IMR-90 (cell line): ENCODE measurements around the gene FCSK. TPM values are rescaled to one million over a fixed set of nuclear protein-coding genes. Genes with fewer than 3 reads are reported as not detected.

Experiments used
- ATAC-seq: fragments of 200-7000 bp; cut with Tn5 transposase; 2 replicates; pipeline ENCODE4 v1.9.1; 2020; ENCODE audit warnings: low read depth, mild to moderate bottlenecking, moderate library complexity
- BruUV-seq: library from RNA; stranded (reverse); fragments of 400-500 nt; replicated peaks from 2 replicates; lab custom pipeline; 2021; lab: Mats Ljungman, UMichigan
- CTCF ChIA-PET: fragments of 300-600 bp; formaldehyde crosslinking; extraction: SDS; loops from one replicate; lab custom pipeline; 2021; ENCODE audit warnings: antibody characterized with exemption; lab: Yijun Ruan, JAX
- POLR2A ChIA-PET: fragments of 300-600 bp; sonication (Branson Sonifier 250); formaldehyde crosslinking; loops from one replicate; lab custom pipeline; 2022; ENCODE audit warnings: antibody characterized with exemption; ENCODE audit not compliant: unreplicated experiment; lab: Charles Lee
- DNase-seq: peaks from one replicate; pipeline ENCODE4 v3.0.0; 2013
- H2AFZ ChIP-seq: replicated peaks from 2 replicates; pipeline ENCODE3; 2013; ENCODE audit warnings: low read length, mild to moderate bottlenecking; ENCODE audit not compliant: poor library complexity
- H2AK5ac ChIP-seq: 2 replicates; pipeline ENCODE4 v1.6.1; 2013; ENCODE audit warnings: low read depth, low read length, inconsistent platforms
- H2AK9ac ChIP-seq: replicated peaks from 2 replicates; pipeline ENCODE3; 2013; ENCODE audit warnings: mild to moderate bottlenecking, low read depth, low read length, moderate library complexity; ENCODE audit not compliant: poor library complexity
- H2BK120ac ChIP-seq: 2 replicates; pipeline ENCODE4 v1.6.1; 2013; ENCODE audit warnings: low read depth, low read length, inconsistent platforms
- H2BK15ac ChIP-seq: 3 replicates; pipeline ENCODE4 v1.6.1; 2013; ENCODE audit warnings: low read depth, low read length, inconsistent platforms
- H2BK20ac ChIP-seq: 2 replicates; pipeline ENCODE4 v1.6.1; 2013; ENCODE audit warnings: low read depth, mild to moderate bottlenecking, inconsistent platforms, low read length, moderate library complexity
- H2BK5ac ChIP-seq: 2 replicates; pipeline ENCODE4 v1.6.1; 2013; ENCODE audit warnings: mild to moderate bottlenecking, low read depth, low read length, inconsistent platforms; ENCODE audit not compliant: poor library complexity, severe bottlenecking
- H3K14ac ChIP-seq: replicated peaks from 2 replicates; pipeline ENCODE4 v1.6.1; 2013; ENCODE audit warnings: low read depth, low read length, inconsistent platforms
- H3K18ac ChIP-seq: 2 replicates; pipeline ENCODE4 v1.6.1; 2013; ENCODE audit warnings: low read depth, low read length, control low read depth
- H3K23ac ChIP-seq: 2 replicates; pipeline ENCODE4 v1.6.1; 2013; ENCODE audit warnings: low read depth, low read length, inconsistent platforms
- H3K27ac ChIP-seq: 2 replicates; pipeline ENCODE4 v1.5.1; 2013; ENCODE audit warnings: mild to moderate bottlenecking, control low read depth, low read length; ENCODE audit not compliant: insufficient read depth
- H3K27me3 ChIP-seq: 2 replicates; pipeline ENCODE4 v1.6.1; 2013; ENCODE audit warnings: low read length; ENCODE audit not compliant: control insufficient read depth, insufficient read depth
- H3K36me3 ChIP-seq: 2 replicates; pipeline ENCODE4 v1.6.1; 2013; ENCODE audit warnings: low read length, mixed read lengths; ENCODE audit not compliant: control insufficient read depth, insufficient read depth
- H3K4ac ChIP-seq: 2 replicates; pipeline ENCODE4 v1.6.1; 2013; ENCODE audit warnings: low read depth, low read length, inconsistent platforms
- H3K4me1 ChIP-seq: 2 replicates; pipeline ENCODE4 v1.6.1; 2013; ENCODE audit warnings: low read length, mixed read lengths; ENCODE audit not compliant: control insufficient read depth, insufficient read depth
- H3K4me2 ChIP-seq: 2 replicates; pipeline ENCODE4 v1.6.1; 2013; ENCODE audit warnings: low read depth, mild to moderate bottlenecking, control low read depth, low read length, moderate library complexity
- H3K4me3 ChIP-seq: 2 replicates; pipeline ENCODE4 v1.5.1; 2013; ENCODE audit warnings: low read depth, mild to moderate bottlenecking, control low read depth, low read length, moderate library complexity; ENCODE audit not compliant: insufficient read depth
- H3K56ac ChIP-seq: 2 replicates; pipeline ENCODE4 v1.6.1; 2013; ENCODE audit warnings: low read length, inconsistent platforms; ENCODE audit not compliant: insufficient read depth; ENCODE audit errors: extremely low read depth
- H3K79me1 ChIP-seq, 2 experiments: 2 replicates each; pipeline ENCODE4 v1.6.1; 2013; ENCODE audit warnings: low read length in 2 of 2, inconsistent platforms in 1 of 2, low read depth in 1 of 2
- H3K9ac ChIP-seq: 2 replicates; pipeline ENCODE4 v1.6.1; 2013; ENCODE audit warnings: low read depth, low read length, control low read depth
- H3K9me1 ChIP-seq: 2 replicates; pipeline ENCODE4 v1.6.1; 2013; ENCODE audit warnings: low read length, inconsistent platforms; ENCODE audit not compliant: insufficient read depth
- H3K9me3 ChIP-seq: 2 replicates; pipeline ENCODE4 v1.6.1; 2013; ENCODE audit warnings: low read length; ENCODE audit not compliant: control insufficient read depth, insufficient read depth
- H4K20me1 ChIP-seq: 2 replicates; pipeline ENCODE4 v1.6.1; 2013; ENCODE audit warnings: low read length, inconsistent platforms; ENCODE audit not compliant: insufficient read depth
- H4K5ac ChIP-seq: 2 replicates; pipeline ENCODE4 v1.6.1; 2013; ENCODE audit warnings: mild to moderate bottlenecking, low read depth, low read length, control low read depth
- H4K8ac ChIP-seq, 2 experiments: 2 replicates each; pipeline ENCODE4 v1.6.1; 2013; ENCODE audit warnings: low read depth in 2 of 2, low read length in 2 of 2, control low read depth in 1 of 2, inconsistent platforms in 1 of 2
- H4K91ac ChIP-seq: 2 replicates; pipeline ENCODE4 v1.6.1; 2013; ENCODE audit warnings: low read depth, low read length, inconsistent platforms; ENCODE audit not compliant: insufficient read depth
- BHLHE40 ChIP-seq: fragments of 150-350 bp; IDR thresholded peaks from 2 replicates; pipeline ENCODE4 v1.6.1; 2016; ENCODE audit warnings: mild to moderate bottlenecking, low read depth, low read length
- CEBPB ChIP-seq: IDR thresholded peaks from 2 replicates; pipeline ENCODE4 v1.6.1; 2012; ENCODE audit warnings: low read depth, low read length, improper control_type of control experiment
- CHD1 ChIP-seq: IDR thresholded peaks from 2 replicates; pipeline ENCODE4 v1.6.1; 2012; ENCODE audit warnings: low read depth, low read length, improper control_type of control experiment
- FOS ChIP-seq: fragments of 150-350 bp; IDR thresholded peaks from 2 replicates; pipeline ENCODE4 v1.6.1; 2016; ENCODE audit warnings: low read depth, low read length
- MAFK ChIP-seq: IDR thresholded peaks from 2 replicates; pipeline ENCODE4 v1.6.1; 2012; ENCODE audit warnings: low read depth, low read length, improper control_type of control experiment
- MAZ ChIP-seq: IDR thresholded peaks from 2 replicates; pipeline ENCODE4 v1.6.1; 2012; ENCODE audit warnings: low read depth, mild to moderate bottlenecking, low read length, improper control_type of control experiment, moderate library complexity, borderline replicate concordance
- MXI1 ChIP-seq: IDR thresholded peaks from 2 replicates; pipeline ENCODE4 v1.6.1; 2012; ENCODE audit warnings: low read depth, mild to moderate bottlenecking, low read length, moderate library complexity, borderline replicate concordance
- NFE2L2 ChIP-seq: fragments of 150-350 bp; IDR thresholded peaks from 2 replicates; pipeline ENCODE4 v1.6.1; 2016; ENCODE audit warnings: low read depth, mild to moderate bottlenecking, low read length
- POLR2A ChIP-seq: IDR thresholded peaks from 2 replicates; pipeline ENCODE4 v1.6.1; 2012; ENCODE audit warnings: mild to moderate bottlenecking, low read depth, low read length
- RCOR1 ChIP-seq: IDR thresholded peaks from 2 replicates; pipeline ENCODE4 v1.6.1; 2012; ENCODE audit warnings: mild to moderate bottlenecking, low read length, improper control_type of control experiment; ENCODE audit not compliant: insufficient replicate concordance
- RFX5 ChIP-seq: IDR thresholded peaks from 2 replicates; pipeline ENCODE4 v1.8.0; 2012; ENCODE audit warnings: low read depth, mild to moderate bottlenecking, low read length, moderate library complexity
- SMC3 ChIP-seq: fragments of 150-350 bp; IDR thresholded peaks from 2 replicates; pipeline ENCODE4 v1.6.1; 2016; ENCODE audit warnings: low read depth, mild to moderate bottlenecking, antibody characterized with exemption, low read length, moderate library complexity
- WGBS, 2 experiments: methylation state at CpG; one replicate each; pipeline versions ENCODE4 v1.1.5 to v1.1.7; 2013; ENCODE audit warnings: missing lambda C conversion rate in 2 of 2; ENCODE audit not compliant: insufficient read length in 1 of 2; ENCODE audit errors: extremely low coverage in 2 of 2; 5-methylcytosine and 5-hydroxymethylcytosine counted together
- dilution Hi-C: fragments of 300-500 bp; cut with HindIII; formaldehyde crosslinking; loops from one replicate; pipeline ENCODE4 v1.14.3; 2018; ENCODE audit warnings: low sequenced_read_pairs; ENCODE audit not compliant: unreplicated experiment
- in situ Hi-C: fragments of 300-500 bp; cut with MboI; formaldehyde crosslinking; loops from 3 replicates; pipeline ENCODE4 v1.14.3; 2019; ENCODE audit warnings: low sequenced_read_pairs, inconsistent platforms, mixed read lengths
- intact Hi-C: fragments of 100-400 bp; cut with micrococcal nuclease; formaldehyde crosslinking; loops from 2 replicates; pipeline ENCODE4 v1.10.0; 2022
- polyA plus RNA-seq, 3 experiments: library from polyadenylated mRNA; depleted of rRNA; stranded (reverse); fragments of >200 nt; gene quantifications; 2 replicates each; pipeline ENCODE4 v1.2.3, GENCODE V29; 2012; ENCODE audit warnings: low replicate concordance in 1 of 3
- total RNA-seq: library from RNA; depleted of rRNA; stranded (reverse); fragments of >200 nt; gene quantifications from 2 replicates; pipeline ENCODE4 v1.2.3, GENCODE V29; 2012
- TF ChIP-seq, protein P1 (sequence below): fragments of 150-350 bp; IDR thresholded peaks from 2 replicates; pipeline ENCODE4 v1.6.1; 2016; ENCODE audit warnings: low read depth, mild to moderate bottlenecking, low read length, moderate library complexity, borderline replicate concordance
- TF ChIP-seq, protein P2 (sequence below): fragments of 150-350 bp; IDR thresholded peaks from 2 replicates; pipeline ENCODE4 v1.6.1; 2017; ENCODE audit warnings: mild to moderate bottlenecking, antibody characterized with exemption, low read length, low read depth
- TF ChIP-seq, protein P3 (sequence below): conservative IDR thresholded peaks from 2 replicates; pipeline ENCODE4 v1.5.1; 2012; ENCODE audit warnings: mild to moderate bottlenecking, low read depth, low read length, improper control_type of control experiment

FCSK gene
- total and polyA plus RNA-seq, 2 of the 4 experiments (the other 2 are of a cell fraction): 6.1 to 7.2 TPM

DNA sequence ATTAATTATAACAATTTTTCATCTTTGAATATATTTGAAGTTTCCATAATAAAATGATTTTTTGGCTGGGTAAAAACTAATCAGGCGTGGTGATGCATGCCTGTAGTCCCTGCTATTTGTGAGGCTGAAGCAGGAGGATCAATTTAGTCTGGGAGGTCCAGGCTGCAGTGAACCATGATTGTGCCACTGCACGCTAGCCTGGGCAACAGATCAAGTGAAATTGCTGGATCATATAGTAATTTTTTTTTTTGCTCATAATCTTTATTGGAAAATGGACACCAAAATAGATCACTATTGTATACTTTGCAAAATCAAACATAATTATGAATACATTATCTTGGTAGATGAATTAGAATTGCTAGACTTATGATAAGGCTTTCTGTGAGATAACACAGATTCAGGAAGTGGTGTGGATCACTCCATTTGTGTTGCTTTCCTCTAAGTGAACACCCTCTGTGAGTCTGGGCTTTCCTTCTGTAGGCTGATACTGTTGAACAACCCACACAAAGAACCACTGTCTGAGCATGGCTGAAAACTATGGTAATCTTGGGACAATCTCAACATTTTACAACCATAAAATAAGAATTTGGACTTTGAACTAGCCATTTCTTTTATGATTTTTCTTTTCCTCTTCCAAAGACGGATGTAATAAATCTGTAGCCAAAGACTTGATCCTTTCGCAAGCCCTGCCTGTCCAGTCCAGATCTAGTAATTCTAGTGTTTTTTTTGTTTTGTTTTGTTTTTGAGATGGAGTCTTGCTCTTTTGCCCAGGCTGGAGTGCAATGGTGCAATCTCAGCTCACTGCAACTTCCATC, 9.9 kb upstream of the FCSK start:
- H3K27ac ChIP-seq: no peak overlapping the region
- H3K18ac ChIP-seq: no peak overlapping the region
- H4K20me1 ChIP-seq: no peaks in the 10 kb centered on the region
- H3K4me1 ChIP-seq: no peaks in the 10 kb centered on the region
- H3K9me1 ChIP-seq: 0 out of 2 replicates have a peak, but pooled peaks cover 3% of the 10 kb centered on the region
- BruUV-seq: no TSS peak
- H3K4me3 ChIP-seq: no peak overlapping the region
- H3K79me1 ChIP-seq: 0 out of 4 replicates have a peak, but pooled peaks cover 0 to 6% of the 10 kb centered on the region in 2 experiments
- H2AK9ac ChIP-seq: no peak overlapping the region
- no peak overlapping the region for H2AFZ ChIP-seq
- H4K91ac ChIP-seq: no peak overlapping the region
- H4K8ac ChIP-seq: no peak overlapping the region
- no peak overlapping the region for H2AK5ac ChIP-seq
- H3K27me3 ChIP-seq: no peaks in the 10 kb centered on the region
- no peak overlapping the region for H3K23ac ChIP-seq
- no peak overlapping the region for H3K4ac ChIP-seq
- H3K14ac ChIP-seq: no peak overlapping the region
- intact Hi-C loops (no loop called here), in situ Hi-C loops (no loop called here), dilution Hi-C loops (no loop called here)
- no peak overlapping the region for H2BK5ac ChIP-seq
- H3K9ac ChIP-seq: no peak overlapping the region
- no peak overlapping the region for H2BK20ac ChIP-seq
- POLR2A ChIA-PET: no interaction called here
- H3K36me3 ChIP-seq: no peaks in the 10 kb centered on the region
- no peak for DNase-seq
- no peak overlapping the region for H2BK15ac ChIP-seq
- no peak overlapping the region for H2BK120ac ChIP-seq
- 80% methylated on average over 1 of the region's 4 CpGs; no CpG with 5 or more reads in 1 of the 2 experiments for WGBS, 2 experiments
- CTCF ChIA-PET: interaction anchor here (0.7 kb wide), 1 partner anchor 574 kb away, joined by 5 read pairs; no protein-coding TSS in a partner anchor
- no peak overlapping the region for H3K4me2 ChIP-seq
- H4K5ac ChIP-seq: no peak overlapping the region
- no peak for ATAC-seq
- no peaks in the 10 kb centered on the region for H3K9me3 ChIP-seq
- no peak overlapping the region for H3K56ac ChIP-seq
- no peak for TF ChIP-seq CEBPB
- no peak for TF ChIP-seq RFX5
- TF ChIP-seq MAZ: no peak
- TF ChIP-seq MAFK: no peak
- TF ChIP-seq FOS: no peak
- no peak for TF ChIP-seq NFE2L2
- no peak for TF ChIP-seq POLR2A
- TF ChIP-seq, protein P1, sequence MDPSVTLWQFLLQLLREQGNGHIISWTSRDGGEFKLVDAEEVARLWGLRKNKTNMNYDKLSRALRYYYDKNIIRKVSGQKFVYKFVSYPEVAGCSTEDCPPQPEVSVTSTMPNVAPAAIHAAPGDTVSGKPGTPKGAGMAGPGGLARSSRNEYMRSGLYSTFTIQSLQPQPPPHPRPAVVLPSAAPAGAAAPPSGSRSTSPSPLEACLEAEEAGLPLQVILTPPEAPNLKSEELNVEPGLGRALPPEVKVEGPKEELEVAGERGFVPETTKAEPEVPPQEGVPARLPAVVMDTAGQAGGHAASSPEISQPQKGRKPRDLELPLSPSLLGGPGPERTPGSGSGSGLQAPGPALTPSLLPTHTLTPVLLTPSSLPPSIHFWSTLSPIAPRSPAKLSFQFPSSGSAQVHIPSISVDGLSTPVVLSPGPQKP: no peak
- no peak for TF ChIP-seq MXI1
- TF ChIP-seq, protein P2, sequence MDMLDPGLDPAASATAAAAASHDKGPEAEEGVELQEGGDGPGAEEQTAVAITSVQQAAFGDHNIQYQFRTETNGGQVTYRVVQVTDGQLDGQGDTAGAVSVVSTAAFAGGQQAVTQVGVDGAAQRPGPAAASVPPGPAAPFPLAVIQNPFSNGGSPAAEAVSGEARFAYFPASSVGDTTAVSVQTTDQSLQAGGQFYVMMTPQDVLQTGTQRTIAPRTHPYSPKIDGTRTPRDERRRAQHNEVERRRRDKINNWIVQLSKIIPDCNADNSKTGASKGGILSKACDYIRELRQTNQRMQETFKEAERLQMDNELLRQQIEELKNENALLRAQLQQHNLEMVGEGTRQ: no peak
- TF ChIP-seq, protein P3, sequence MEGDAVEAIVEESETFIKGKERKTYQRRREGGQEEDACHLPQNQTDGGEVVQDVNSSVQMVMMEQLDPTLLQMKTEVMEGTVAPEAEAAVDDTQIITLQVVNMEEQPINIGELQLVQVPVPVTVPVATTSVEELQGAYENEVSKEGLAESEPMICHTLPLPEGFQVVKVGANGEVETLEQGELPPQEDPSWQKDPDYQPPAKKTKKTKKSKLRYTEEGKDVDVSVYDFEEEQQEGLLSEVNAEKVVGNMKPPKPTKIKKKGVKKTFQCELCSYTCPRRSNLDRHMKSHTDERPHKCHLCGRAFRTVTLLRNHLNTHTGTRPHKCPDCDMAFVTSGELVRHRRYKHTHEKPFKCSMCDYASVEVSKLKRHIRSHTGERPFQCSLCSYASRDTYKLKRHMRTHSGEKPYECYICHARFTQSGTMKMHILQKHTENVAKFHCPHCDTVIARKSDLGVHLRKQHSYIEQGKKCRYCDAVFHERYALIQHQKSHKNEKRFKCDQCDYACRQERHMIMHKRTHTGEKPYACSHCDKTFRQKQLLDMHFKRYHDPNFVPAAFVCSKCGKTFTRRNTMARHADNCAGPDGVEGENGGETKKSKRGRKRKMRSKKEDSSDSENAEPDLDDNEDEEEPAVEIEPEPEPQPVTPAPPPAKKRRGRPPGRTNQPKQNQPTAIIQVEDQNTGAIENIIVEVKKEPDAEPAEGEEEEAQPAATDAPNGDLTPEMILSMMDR: no peak
- TF ChIP-seq RCOR1: no peak
- no peak for TF ChIP-seq BHLHE40
- TF ChIP-seq CHD1: no peak
- no peak for TF ChIP-seq SMC3
